HepG2 (cell line): ENCODE data around the gene RBM23. TPM values are rescaled to one million over a fixed set of nuclear protein-coding genes. Genes with fewer than 3 reads are reported as not detected.

Experiments used
- CEBPZ ChIP-seq: IDR thresholded peaks from 2 replicates; pipeline ENCODE4 v1.6.1; 2012; ENCODE audit warnings: low read length, improper control_type of control experiment
- FOXJ3 ChIP-seq: sonication (generic); formaldehyde crosslinking; IDR thresholded peaks from 2 replicates; pipeline ENCODE4 v1.4.0; 2020; ENCODE audit warnings: missing genetic modification reagents, mild to moderate bottlenecking, borderline replicate concordance
- HIVEP1 ChIP-seq: sonication (generic); formaldehyde crosslinking; IDR thresholded peaks from 2 replicates; pipeline ENCODE4 v1.4.0; 2020; ENCODE audit warnings: mild to moderate bottlenecking, missing genetic modification reagents
- HOXD1 ChIP-seq: sonication (generic); formaldehyde crosslinking; IDR thresholded peaks from 2 replicates; pipeline ENCODE4 v1.5.0; 2020; ENCODE audit warnings: missing genetic modification reagents
- LRRFIP1 ChIP-seq: sonication (generic); formaldehyde crosslinking; conservative IDR thresholded peaks from 2 replicates; pipeline ENCODE4 v1.4.0; 2020; ENCODE audit warnings: missing genetic modification reagents
- MLXIP ChIP-seq: sonication (generic); formaldehyde crosslinking; IDR thresholded peaks from 2 replicates; pipeline ENCODE4 v1.9.0; 2021; ENCODE audit warnings: missing genetic modification reagents, borderline replicate concordance
- POGK ChIP-seq: sonication (generic); formaldehyde crosslinking; conservative IDR thresholded peaks from 2 replicates; pipeline ENCODE4 v1.8.0; 2022; ENCODE audit warnings: mild to moderate bottlenecking, moderate library complexity, missing genetic modification reagents
- PREB ChIP-seq: sonication (generic); formaldehyde crosslinking; IDR thresholded peaks from 2 replicates; pipeline ENCODE4 v1.4.0; 2020; ENCODE audit warnings: missing genetic modification reagents
- RBM22 ChIP-seq: fragments of 200-400 bp; formaldehyde crosslinking; optimal IDR thresholded peaks from 2 replicates; pipeline ENCODE3; 2017; ENCODE audit warnings: mild to moderate bottlenecking, low read length, moderate library complexity
- SP5 ChIP-seq: IDR thresholded peaks from 2 replicates; pipeline ENCODE4 v1.6.1; 2016; ENCODE audit warnings: low read depth, borderline replicate concordance
- ZKSCAN8 ChIP-seq: IDR thresholded peaks from 2 replicates; pipeline ENCODE4 v1.6.1; 2016; ENCODE audit warnings: borderline replicate concordance, missing genetic modification reagents, missing compliant biosample characterization
- polyA plus RNA-seq, 8 experiments: library from polyadenylated mRNA; depleted of rRNA in 3 of 8; stranded (reverse) in 7 of 8; unstranded in 1 of 8; fragments of >200 nt; fragmentation: Illumina TruSeq in 4 of 8; extraction: Trizol in 4 of 8; gene quantifications; 2 replicates each; pipeline versions ENCODE4 v1.2.1 to v1.2.3, GENCODE V29; 2011 to 2016; ENCODE audit warnings: low read depth in 4 of 8, missing spikeins in 1 of 8, mixed read lengths in 1 of 8; ENCODE audit not compliant: insufficient read depth in 1 of 8
- total RNA-seq, 5 experiments: library from RNA; depleted of rRNA; stranded (reverse); fragments of >200 nt; fragmentation: Illumina TruSeq; extraction: Trizol; gene quantifications; 2 replicates each; pipeline ENCODE4 v1.2.3, GENCODE V29; 2016; ENCODE audit warnings: low read depth in 1 of 5

Gene RBM23
- total and polyA plus RNA-seq, 2 of the 13 experiments (the other 11 are each of a cell fraction or from before 2014, with no cell fraction given): 1.5 to 2.1 TPM

- TF ChIP-seq PREB (CRISPR knock-in tag) (no peak), CEBPZ (no peak), HOXD1 (peak; percentile 77), RBM22 (no peak), SP5 (CRISPR knock-in tag) (peak; percentile 48; the same call in 1 of the 2 replicates), FOXJ3 (CRISPR knock-in tag) (no peak), POGK (CRISPR knock-in tag) (peak; percentile 87), LRRFIP1 (0 out of 2 replicates have a peak, but pooled peaks have one; percentile 40), MLXIP (CRISPR knock-in tag) (no peak), ZKSCAN8 (CRISPR knock-in tag) (peak; percentile 47; the same call in 1 of the 2 replicates), HIVEP1 (CRISPR knock-in tag) (peak; percentile 93)
Observed at GRCh38 chr14:22852940-22853767, 65.8 kb downstream of the RBM23 start (continued).
